Measurements from ENCODE around the gene CIC.

The CIC gene

DNA sequence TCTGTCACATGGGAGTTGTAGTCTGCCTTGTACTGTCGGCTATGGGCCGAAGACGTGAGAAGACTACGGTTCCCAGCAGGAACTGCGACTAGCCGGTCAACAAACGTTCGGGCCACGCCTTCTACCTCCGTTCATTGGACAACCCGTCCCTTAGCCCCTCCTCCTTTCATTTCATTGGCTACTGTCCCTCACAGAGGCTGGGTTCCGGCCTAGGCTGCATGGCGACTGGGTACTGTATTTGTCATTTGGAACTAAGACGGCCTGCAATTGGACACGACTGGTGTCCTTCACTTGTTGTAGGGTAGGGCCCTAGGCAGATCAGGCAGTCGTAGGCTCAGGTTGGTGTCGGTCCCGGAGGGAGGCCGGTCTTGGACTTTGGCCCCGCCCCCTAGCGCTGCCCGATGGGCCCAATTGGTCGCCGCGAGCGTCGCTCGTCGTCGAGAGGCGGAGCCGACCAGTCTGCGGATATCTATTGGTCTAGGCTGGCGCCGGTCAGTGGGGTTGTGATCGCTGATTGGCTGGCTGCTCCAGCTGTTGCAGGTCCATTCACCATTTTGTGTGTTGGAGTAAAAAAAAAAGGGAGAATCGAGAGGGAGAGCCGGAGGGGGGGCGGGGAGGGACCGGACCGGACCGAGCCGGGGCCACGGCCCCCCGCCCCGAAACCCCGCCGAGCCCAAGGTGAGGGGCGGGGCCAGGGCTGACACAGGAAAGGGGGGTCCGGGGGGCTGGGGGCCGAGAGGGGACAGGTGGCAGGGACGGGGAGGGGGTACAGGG lies at the start of gene CIC:
Gene CIC (plus strand): TSS at position 549 of the 774 bp plus-strand sequence. CDS start 2,532 bp downstream, outside the sequence.
- peak; percentile 92 for FAIRE-seq
- peak; percentile 98 for DNase-seq (ENCODE audit: insufficient read length, low spot score)
- no peak; the same call in 1 of the 2 replicates for TF ChIP-seq POLR2A (IDR thresholded peaks at IDR 0.05; ENCODE audit: low read depth, low read length)

DNA sequence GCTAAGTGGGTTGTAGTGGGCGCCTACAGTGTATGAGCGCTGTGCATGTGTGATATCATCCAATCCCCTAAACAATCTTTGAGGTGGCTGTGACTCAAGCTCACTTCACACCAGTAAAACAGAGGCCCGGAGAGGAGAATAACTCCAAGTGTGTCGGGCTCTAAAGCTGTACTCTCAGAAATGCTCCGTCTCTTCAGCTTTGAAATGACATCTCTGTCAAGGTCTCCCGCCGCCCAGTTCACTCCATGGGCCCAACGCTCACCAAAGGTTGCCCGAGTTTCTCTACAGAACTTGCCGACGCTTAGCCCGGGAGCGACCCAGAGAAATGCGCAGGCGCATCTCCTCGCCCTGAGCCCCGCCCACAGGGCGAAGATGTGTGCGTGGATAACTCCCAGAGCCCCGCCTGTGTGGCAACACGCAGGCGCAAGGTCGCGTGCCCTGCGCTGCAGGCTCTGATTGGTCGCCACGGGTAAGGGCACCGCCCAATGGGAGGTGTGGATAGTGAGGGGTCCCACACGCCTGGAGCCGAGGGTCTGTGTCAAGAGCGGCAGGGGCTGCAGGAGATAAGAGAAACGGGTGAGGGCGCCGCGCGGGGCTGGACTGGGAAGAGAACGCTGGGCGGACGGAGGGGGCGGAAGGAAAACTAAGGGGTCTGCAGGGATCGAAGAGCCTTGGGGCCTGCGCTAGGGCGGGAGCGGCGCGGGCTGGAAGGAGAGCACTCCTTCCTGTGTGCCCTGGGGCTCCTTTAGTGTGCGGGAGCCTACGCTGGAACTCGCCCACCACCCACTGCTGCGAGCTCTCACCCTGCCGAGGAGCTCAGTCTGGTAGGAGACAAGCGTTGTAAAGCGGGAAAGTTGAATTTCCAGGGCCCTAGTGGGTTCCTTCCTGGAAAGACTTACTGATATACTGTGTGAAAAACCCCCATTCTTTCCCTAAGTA lies 49.0 kb upstream of the CIC start, which contains the start of gene ZNF526:
Gene ZNF526 (plus strand): TSS at position 501 of the 939 bp plus-strand sequence. CDS start 4,092 bp downstream, outside the sequence.
- peak; percentile 52 for FAIRE-seq

DNA sequence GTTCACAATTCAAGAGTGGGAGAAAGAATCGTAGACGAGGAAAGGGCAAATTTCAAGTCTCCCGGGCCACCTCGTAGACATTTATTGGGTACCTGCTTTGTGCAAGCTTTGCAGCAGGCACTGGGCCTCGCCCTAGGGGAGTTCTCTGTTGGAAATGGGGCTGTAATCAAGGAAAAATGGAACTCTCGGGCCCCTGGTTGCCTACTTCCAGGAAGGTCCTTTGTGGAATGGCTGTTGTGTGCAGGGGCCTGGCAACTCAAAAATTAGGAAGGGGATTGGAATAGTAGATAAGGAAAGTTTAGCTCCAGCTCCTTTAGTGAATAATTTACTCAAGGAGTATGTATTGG lies 48.3 kb upstream of the CIC start:
- FAIRE-seq (no peak), DNase-seq (ENCODE audit: insufficient read length, low spot score) (no peak)

More for the DNA sequence above, 49.0 kb upstream of the CIC start, which contains the start of gene ZNF526:
- DNase-seq (ENCODE audit: insufficient read length, low spot score), result peak; percentile 99
- peak; percentile 64 for TF ChIP-seq POLR2A (IDR thresholded peaks at IDR 0.05; ENCODE audit: low read depth, low read length)

DNA sequence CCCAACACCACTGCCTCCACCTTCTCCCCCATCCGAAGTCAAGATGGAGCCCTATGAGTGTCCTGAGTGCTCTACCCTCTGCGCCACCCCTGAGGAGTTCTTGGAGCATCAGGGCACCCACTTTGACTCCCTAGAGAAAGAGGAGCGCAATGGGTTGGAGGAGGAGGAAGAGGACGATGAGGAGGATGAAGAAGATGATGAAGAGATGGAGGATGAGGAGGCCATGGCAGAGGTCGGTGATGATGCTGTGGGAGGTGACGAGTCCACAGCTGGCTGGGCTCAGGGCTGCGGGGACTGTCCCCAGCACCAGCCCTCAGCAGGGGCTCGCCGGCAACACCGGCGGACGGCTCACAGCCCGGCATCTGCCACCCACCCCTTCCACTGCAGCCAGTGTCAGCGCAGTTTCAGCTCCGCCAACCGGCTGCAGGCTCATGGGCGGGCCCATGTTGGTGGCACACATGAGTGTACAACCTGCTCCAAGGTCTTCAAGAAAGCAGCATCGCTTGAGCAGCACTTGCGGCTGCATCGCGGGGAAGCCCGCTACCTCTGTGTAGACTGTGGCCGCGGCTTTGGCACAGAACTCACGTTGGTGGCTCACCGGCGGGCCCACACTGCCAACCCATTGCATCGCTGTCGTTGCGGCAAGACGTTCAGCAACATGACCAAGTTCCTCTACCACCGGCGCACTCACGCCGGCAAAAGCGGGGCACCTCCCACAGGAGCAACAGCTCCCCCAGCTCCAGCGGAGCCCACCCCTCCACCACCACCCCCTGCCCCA lies 43.9 kb upstream of the CIC start:
- no peak for TF ChIP-seq POLR2A (IDR thresholded peaks at IDR 0.05; ENCODE audit: low read depth, low read length)
- FAIRE-seq (no peak), DNase-seq (ENCODE audit: insufficient read length, low spot score) (no peak)

More for the DNA sequence above, 48.3 kb upstream of the CIC start:
- no peak for TF ChIP-seq POLR2A (IDR thresholded peaks at IDR 0.05; ENCODE audit: low read depth, low read length)

DNA sequence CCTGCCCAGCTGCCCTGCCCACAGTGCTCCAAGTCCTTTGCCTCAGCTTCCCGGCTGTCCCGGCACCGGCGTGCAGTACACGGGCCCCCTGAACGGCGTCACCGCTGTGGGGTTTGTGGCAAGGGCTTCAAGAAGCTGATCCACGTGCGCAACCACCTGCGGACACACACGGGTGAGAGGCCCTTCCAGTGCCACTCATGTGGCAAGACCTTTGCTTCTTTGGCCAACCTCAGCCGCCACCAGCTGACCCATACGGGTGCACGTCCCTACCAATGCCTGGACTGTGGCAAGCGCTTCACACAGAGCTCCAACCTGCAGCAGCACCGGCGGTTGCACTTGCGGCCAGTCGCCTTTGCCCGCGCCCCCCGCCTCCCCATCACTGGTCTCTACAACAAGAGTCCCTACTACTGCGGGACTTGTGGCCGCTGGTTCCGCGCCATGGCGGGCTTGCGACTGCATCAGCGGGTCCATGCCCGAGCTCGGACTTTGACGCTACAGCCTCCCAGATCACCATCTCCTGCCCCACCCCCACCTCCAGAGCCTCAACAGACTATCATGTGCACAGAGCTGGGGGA lies 43.2 kb upstream of the CIC start:
- no peak for TF ChIP-seq POLR2A (IDR thresholded peaks at IDR 0.05; ENCODE audit: low read depth, low read length)
- FAIRE-seq (no peak), DNase-seq (ENCODE audit: insufficient read length, low spot score) (no peak)

DNA sequence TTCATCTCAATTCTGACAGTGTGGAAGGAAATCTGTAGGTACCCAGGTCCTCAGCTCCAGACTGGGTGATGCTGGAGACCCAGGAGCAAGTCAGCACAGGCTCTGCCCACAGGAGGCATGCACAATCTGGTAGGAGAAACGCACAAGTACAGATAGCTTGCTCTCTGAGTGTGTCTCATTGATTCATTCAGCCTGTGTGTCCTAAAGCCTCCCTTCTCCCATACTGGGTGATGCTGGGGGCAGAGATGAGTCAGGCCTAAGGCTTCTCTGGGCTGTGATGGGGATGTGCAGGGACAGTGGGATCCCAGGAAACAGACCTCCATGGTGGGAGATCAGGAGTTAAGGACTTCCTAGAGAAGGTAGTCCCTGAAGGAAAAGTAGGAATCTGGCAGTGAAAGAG lies 42.2 kb upstream of the CIC start:
- FAIRE-seq (no peak), DNase-seq (ENCODE audit: insufficient read length, low spot score) (no peak)
- no peak for TF ChIP-seq POLR2A (IDR thresholded peaks at IDR 0.05; ENCODE audit: low read depth, low read length)

DNA sequence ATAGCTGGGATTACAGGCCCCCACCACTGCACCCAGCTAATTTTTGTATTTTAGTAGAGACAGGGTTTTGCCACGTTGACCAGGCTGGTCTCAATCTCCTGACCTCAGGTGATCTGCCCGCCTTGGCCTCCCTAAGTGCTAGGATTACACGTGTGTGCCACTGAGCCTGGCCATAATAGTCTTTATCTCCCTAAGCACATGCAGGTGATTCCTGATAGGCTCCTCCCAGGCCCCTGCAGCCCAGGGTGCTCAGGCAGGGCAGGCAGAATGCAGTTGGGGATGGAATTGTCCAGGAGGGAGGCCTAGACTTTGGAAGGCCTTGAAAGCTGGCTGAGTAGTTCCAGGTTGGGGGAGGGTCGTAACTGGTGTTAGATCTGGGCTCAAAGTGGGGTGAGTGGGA lies 40.4 kb upstream of the CIC start:
- DNase-seq (ENCODE audit: insufficient read length, low spot score), result no peak
- TF ChIP-seq POLR2A (IDR thresholded peaks at IDR 0.05; ENCODE audit: low read depth, low read length), result no peak
- FAIRE-seq, result no peak

DNA sequence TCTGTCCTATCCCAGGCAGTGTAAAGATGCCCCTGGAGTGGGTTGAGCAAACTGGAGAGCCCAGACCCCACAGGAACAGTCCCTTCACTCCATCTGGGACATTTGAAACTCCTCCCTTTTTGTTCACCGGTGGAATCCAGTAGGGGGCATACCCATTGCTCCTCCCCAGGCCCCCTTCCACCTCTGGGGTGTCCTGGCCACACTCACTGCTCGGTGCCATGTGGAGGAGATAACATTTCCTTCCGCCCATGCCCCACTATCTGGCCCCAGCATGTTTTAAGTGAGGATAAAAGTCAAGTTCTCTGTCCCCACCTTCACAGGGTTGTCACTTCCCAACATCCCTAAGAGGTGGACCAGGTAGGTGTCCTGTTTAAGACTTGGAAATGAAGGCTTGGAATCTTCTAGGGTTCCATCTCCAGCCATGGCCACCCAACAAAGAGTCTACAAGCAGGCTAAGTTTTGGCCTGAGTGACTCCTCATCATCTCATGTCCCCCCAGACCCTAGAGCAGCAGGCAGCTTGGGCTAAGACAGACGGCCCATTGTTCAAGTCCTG lies 39.7 kb upstream of the CIC start:
- no peak for TF ChIP-seq POLR2A (IDR thresholded peaks at IDR 0.05; ENCODE audit: low read depth, low read length)
- DNase-seq (ENCODE audit: insufficient read length, low spot score), result no peak
- no peak for FAIRE-seq

DNA sequence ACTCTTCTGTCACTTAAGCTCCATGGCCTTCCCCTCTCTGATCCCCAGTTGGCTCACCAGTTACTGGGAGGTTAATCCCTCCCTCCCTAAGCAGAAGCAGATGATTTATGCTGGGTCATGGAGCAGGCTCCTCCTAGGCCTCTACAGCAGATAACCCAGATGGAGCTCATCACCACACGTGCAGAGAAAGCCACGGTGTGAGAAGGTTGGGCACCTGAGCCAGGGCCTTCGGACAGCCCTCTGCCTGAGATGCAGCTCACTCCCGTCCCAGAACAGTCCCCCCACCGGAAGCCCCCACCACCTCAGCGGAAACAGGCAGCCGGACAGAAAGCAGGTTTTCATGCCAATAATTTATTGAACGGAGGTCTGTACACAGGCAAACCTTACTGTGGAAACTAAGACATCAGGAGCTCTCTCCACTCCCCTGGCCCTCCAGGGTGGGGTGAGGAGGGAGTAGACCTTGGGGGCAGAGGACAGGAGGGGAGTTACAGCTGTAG lies 39.1 kb upstream of the CIC start:
- no peak for TF ChIP-seq POLR2A (IDR thresholded peaks at IDR 0.05; ENCODE audit: low read depth, low read length)
- DNase-seq (ENCODE audit: insufficient read length, low spot score) (no peak), FAIRE-seq (no peak)

DNA sequence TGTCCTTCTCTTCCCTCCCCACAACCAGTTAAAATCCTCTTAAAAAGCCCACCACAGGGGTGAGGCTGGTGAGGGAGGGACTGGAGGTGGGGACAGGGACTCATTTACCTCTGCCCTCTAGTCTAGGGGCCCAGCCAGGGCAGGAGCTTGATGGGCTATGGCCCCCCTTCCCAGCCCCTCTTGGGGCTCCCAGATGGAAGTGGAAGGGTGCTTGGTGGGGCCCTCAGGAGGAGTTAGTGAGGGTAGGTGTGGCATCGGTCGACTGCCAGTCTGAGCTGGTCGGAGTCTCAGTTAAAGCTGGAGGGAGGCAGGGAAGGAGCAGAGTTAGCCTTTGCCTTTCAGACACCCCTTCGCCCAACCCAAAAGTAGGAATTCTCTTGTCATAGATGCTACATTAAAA lies 38.5 kb upstream of the CIC start:
- DNase-seq (ENCODE audit: insufficient read length, low spot score) (no peak), FAIRE-seq (no peak)
- no peak for TF ChIP-seq POLR2A (IDR thresholded peaks at IDR 0.05; ENCODE audit: low read depth, low read length)

DNA sequence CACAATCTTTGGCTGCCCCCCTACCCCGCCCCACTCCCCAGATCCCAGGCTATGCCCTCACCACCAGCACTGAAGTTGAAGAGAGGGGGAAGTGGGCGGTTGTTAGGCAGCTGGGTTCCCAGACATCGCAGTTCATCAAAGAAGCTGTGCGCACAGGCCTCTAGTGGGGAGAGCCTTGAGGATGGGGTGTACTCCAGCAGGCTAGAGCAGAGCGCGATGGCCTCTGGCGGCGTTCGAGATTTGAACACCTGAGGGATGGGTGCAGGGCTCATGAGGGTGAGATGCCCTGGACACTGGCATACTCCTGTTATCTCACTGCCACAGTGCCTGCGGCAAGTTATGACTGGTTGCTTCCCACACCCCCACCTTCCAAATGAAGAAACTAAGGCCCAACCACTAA lies 36.6 kb upstream of the CIC start:
- FAIRE-seq, result no peak
- TF ChIP-seq POLR2A (IDR thresholded peaks at IDR 0.05; ENCODE audit: low read depth, low read length), result no peak
- DNase-seq (ENCODE audit: insufficient read length, low spot score), result no peak

DNA sequence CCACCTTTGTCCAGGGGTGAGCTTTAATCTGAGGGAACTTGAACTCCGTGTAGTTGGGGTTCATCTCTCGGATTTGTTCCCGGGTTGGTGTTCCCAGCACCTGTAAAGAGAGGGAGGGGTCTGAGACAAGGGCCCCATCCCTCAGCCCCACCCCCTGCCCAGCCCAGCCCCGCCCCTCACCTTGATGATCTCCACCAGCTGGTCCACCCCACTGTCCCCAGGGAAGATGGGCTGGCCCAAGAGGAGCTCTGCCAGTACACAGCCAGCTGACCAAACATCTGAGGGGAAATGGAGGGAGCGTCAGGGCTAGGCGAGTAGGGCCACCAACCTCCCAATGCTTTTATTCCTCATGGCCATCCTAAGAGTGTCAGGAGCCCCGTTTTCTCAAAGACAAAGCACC lies 35.9 kb upstream of the CIC start:
- no peak for TF ChIP-seq POLR2A (IDR thresholded peaks at IDR 0.05; ENCODE audit: low read depth, low read length)
- DNase-seq (ENCODE audit: insufficient read length, low spot score), result no peak
- no peak for FAIRE-seq
